CD4-positive, alpha-beta T cell treated with Interleukin-17A for 4 hours (primary cell): ENCODE data around the gene IGFBP7.

ENCODE experiments used
- DNase-seq: peaks from one replicate; pipeline ENCODE4 v3.0.0-alpha.2; 2020; ENCODE audit warnings: mixed read lengths

IGFBP7 gene

GRCh38 chr4:57034520-57034919 is 75.7 kb downstream of the IGFBP7 start:
- DNase-seq: no peak

GRCh38 chr4:57023104-57023503 is 87.1 kb downstream of the IGFBP7 start:
- DNase-seq: no peak

- no peak for DNase-seq
These were observed 89.6 kb downstream of the IGFBP7 start for GRCh38 chr4:57020467-57021101.

- DNase-seq: no peak
These were observed 91.2 kb downstream of the IGFBP7 start for GRCh38 chr4:57018980-57019379.

- DNase-seq: no peak
These were observed 96.6 kb downstream of the IGFBP7 start for GRCh38 chr4:57013543-57014120.

- DNase-seq: no peak
These were observed 110.4 kb downstream of the IGFBP7 start for GRCh38 chr4:56999751-57000150.

GRCh38 chr4:56995525-56995924 is 114.7 kb downstream of the IGFBP7 start:
- no peak for DNase-seq

GRCh38 chr4:56990109-56990905 is 119.9 kb downstream of the IGFBP7 start:
- DNase-seq: no peak

- DNase-seq: no peak
These were observed 123.2 kb downstream of the IGFBP7 start for GRCh38 chr4:56986952-56987351.

- DNase-seq: no peak
These were observed 124.0 kb downstream of the IGFBP7 start for GRCh38 chr4:56986192-56986591.

- DNase-seq: no peak
These were observed 128.4 kb downstream of the IGFBP7 start for GRCh38 chr4:56981795-56982201.
